CD4-positive, alpha-beta T cell (primary cell): Measurements from ENCODE around the gene LINC00237. TPM values are rescaled to one million over a fixed set of nuclear protein-coding genes. Genes with fewer than 3 reads are reported as not detected.
A peak's percentile ranks its signal among the peaks of the same experiment; 100 is the strongest.

ENCODE experiments used
- ATAC-seq: fragments of 200-7000 bp; cut with Tn5 transposase; one replicate; pipeline ENCODE4 v1.10.0; 2022; ENCODE audit warnings: mild to moderate bottlenecking; ENCODE audit not compliant: poor library complexity
- CTCF ChIA-PET: fragments of 350-600 bp; sonication (Branson Sonifier 250); formaldehyde crosslinking; loops from one replicate; lab custom pipeline; 2021; ENCODE audit warnings: antibody characterized with exemption, inconsistent platforms; lab: Charles Lee
- POLR2A ChIA-PET: fragments of 350-600 bp; sonication (Branson Sonifier 250); formaldehyde crosslinking; loops from one replicate; lab custom pipeline; 2021; ENCODE audit warnings: antibody characterized with exemption, inconsistent platforms; lab: Charles Lee
- DNase-seq, 14 experiments: peaks; one replicate each; pipeline ENCODE4 v3.0.0-alpha.2; 2013 to 2020; ENCODE audit warnings: mixed read lengths in 2 of 14
- H3K27ac ChIP-seq, 2 donors: one replicate each; pipeline versions ENCODE4 v1.5.1 to v1.7.0; 2013; ENCODE audit warnings: low read length in 2 of 2, low read depth in 1 of 2, mild to moderate bottlenecking in 1 of 2
- H3K27me3 ChIP-seq, 2 experiments: 1 replicate in 1 of 2; 2 replicates in 1 of 2; pipeline versions ENCODE4 v1.6.1 to v1.7.0; 2013; ENCODE audit warnings: low read length in 2 of 2, control low read depth in 1 of 2, mild to moderate bottlenecking in 1 of 2, moderate library complexity in 1 of 2; ENCODE audit not compliant: insufficient read depth in 2 of 2, control insufficient read depth in 1 of 2
- H3K36me3 ChIP-seq: one replicate; pipeline ENCODE4 v1.6.1; 2013; ENCODE audit warnings: low read length, control low read depth; ENCODE audit not compliant: insufficient read depth
- H3K4me1 ChIP-seq: one replicate; pipeline ENCODE4 v1.6.1; 2013; ENCODE audit warnings: low read length, control low read depth; ENCODE audit not compliant: insufficient read depth
- H3K4me3 ChIP-seq: one replicate; pipeline ENCODE4 v1.5.1; 2013; ENCODE audit warnings: mild to moderate bottlenecking, low read length, moderate library complexity
- H3K9me3 ChIP-seq, 2 experiments: 1 replicate in 1 of 2; 2 replicates in 1 of 2; pipeline versions ENCODE4 v1.6.1 to v1.7.0; 2013; ENCODE audit warnings: low read length in 2 of 2, mild to moderate bottlenecking in 2 of 2, control low read depth in 1 of 2, moderate library complexity in 1 of 2; ENCODE audit not compliant: control insufficient read depth in 1 of 2, insufficient read depth in 1 of 2
- H3K27ac Mint-ChIP-seq: one replicate; pipeline ENCODE4 v1.8.0; 2020; ENCODE audit warnings: mixed read lengths
- H3K27me3 Mint-ChIP-seq: one replicate; pipeline ENCODE4 v1.8.0; 2021; ENCODE audit warnings: mixed read lengths
- H3K36me3 Mint-ChIP-seq: one replicate; pipeline ENCODE4 v1.8.0; 2021; ENCODE audit warnings: low read depth, mixed read lengths
- H3K4me1 Mint-ChIP-seq: one replicate; pipeline ENCODE4 v1.8.0; 2021; ENCODE audit warnings: low read depth, mixed read lengths
- H3K4me3 Mint-ChIP-seq: one replicate; pipeline ENCODE4 v1.8.0; 2020; ENCODE audit warnings: mild to moderate bottlenecking, mixed read lengths
- H3K9me3 Mint-ChIP-seq: one replicate; pipeline ENCODE4 v1.8.0; 2020; ENCODE audit warnings: mixed read lengths
- CTCF ChIP-seq: fragments of 200-600 bp; IDR thresholded peaks from one replicate; pipeline ENCODE4 v1.8.0; 2022; ENCODE audit warnings: antibody characterized with exemption, mild to moderate bottlenecking
- intact Hi-C, 2 experiments: fragments of 100-400 bp; cut with DNase I in 1 of 2; cut with micrococcal nuclease in 1 of 2; formaldehyde crosslinking; loops; one replicate each; pipeline versions ENCODE4 v1.15.1 to v1.9.0; 2023 to 2025; cut with DNase I, micrococcal nuclease
- total RNA-seq, 174 experiments: library from RNA in 2 of 174; stranded (reverse) in 2 of 174; gene quantifications; one replicate each; pipeline ENCODE4 v1.2.3 and lab custom pipeline; 2021 to 2026

Gene LINC00237
- total RNA-seq, 2 experiments from 2014 or later: not detected

GRCh38 chr20:21126581-21126870 is 20.4 kb upstream of the LINC00237 start:
- H3K27ac ChIP-seq: no peak overlapping the region
- Mint-ChIP-seq H3K4me3 (peak overlapping the region; percentile 88), H3K9me3 (no peaks in the 10 kb centered on the region)

GRCh38 chr20:21125849-21126580 is 19.9 kb upstream of the LINC00237 start, which contains the start of gene KIZ:
Gene KIZ, plus strand, starts transcription at chr20:21126082. Its CDS starts 34 bp downstream, at chr20:21126116.
- Mint-ChIP-seq H3K9me3 (no peaks in the 10 kb centered on the region), H3K4me3 (peak within 1 kb of the TSS; percentile 88), H3K36me3 (peaks cover 15% of the 10 kb centered on the region), H3K27ac (peak within 1 kb of the TSS; percentile 74), H3K27me3 (peaks cover 4% of the 10 kb centered on the region), H3K4me1 (peaks cover 32% of the 10 kb centered on the region)
- intact Hi-C loops: loop anchor here (2.0 to 10.0 kb wide), 5 partner anchors 23 to 1074 kb away; partner anchors contain the start of genes XRN2 (in 2 of the 2), CFAP61 (in 1 of the 2), CRNKL1 (in 1 of the 2) and RALGAPA2 (in 1 of the 2)
- peaks cover 3% of the 10 kb centered on the region for H3K36me3 ChIP-seq
- H3K4me1 ChIP-seq: peaks cover 14% of the 10 kb centered on the region
- H3K9me3 ChIP-seq: no peaks in the 10 kb centered on the region
- peak; percentile 93 for ATAC-seq
- DNase-seq: peak; percentile 91 to 99 (median 97)
- no peaks in the 10 kb centered on the region for H3K27me3 ChIP-seq
- CTCF ChIA-PET: interaction anchor here (0.8 to 1.6 kb wide), 5 partner anchors 18 to 422 kb away, joined by 3 to 7 read pairs (median 5); no protein-coding TSS in a partner anchor
- TF ChIP-seq CTCF: peak; percentile 24
- H3K4me3 ChIP-seq: peak within 1 kb of the TSS; percentile 78
- H3K27ac ChIP-seq: peak within 1 kb of the TSS; percentile 28 to 42
- POLR2A ChIA-PET: interaction anchor here (0.9 to 2.3 kb wide), 8 partner anchors 10 to 413 kb away, joined by 3 to 15 read pairs (median 4); partner anchors contain the start of gene XRN2

More at GRCh38 chr20:21126581-21126870, 20.4 kb upstream of the LINC00237 start:
- H3K4me1 Mint-ChIP-seq: peaks cover 32% of the 10 kb centered on the region
- no peaks in the 10 kb centered on the region for H3K9me3 ChIP-seq
- no peaks in the 10 kb centered on the region for H3K27me3 ChIP-seq
- H3K27me3 Mint-ChIP-seq: peaks cover 4% of the 10 kb centered on the region
- ATAC-seq (no peak), DNase-seq (no peak)
- peak overlapping the region; percentile 78 for H3K4me3 ChIP-seq
- peak overlapping the region; percentile 74 for H3K27ac Mint-ChIP-seq
- H3K36me3 Mint-ChIP-seq: peaks cover 20% of the 10 kb centered on the region
- intact Hi-C loops: loop anchor here (2.0 to 10.0 kb wide), 3 partner anchors 176 to 1074 kb away; partner anchors contain the start of genes XRN2 (in 2 of the 2), CFAP61 (in 1 of the 2), CRNKL1 (in 1 of the 2) and RALGAPA2 (in 1 of the 2)
- ChIA-PET POLR2A (interaction anchor here (0.9 to 2.3 kb wide), 5 partner anchors 10 to 413 kb away, joined by 4 to 15 read pairs (median 5); partner anchors contain the start of gene XRN2), CTCF (interaction anchor here (1.0 to 1.6 kb wide), 4 partner anchors 19 to 109 kb away, joined by 3 to 7 read pairs (median 5); no protein-coding TSS in a partner anchor)
- no peak for TF ChIP-seq CTCF
- peaks cover 14% of the 10 kb centered on the region for H3K4me1 ChIP-seq
- peaks cover 4% of the 10 kb centered on the region for H3K36me3 ChIP-seq

GRCh38 chr20:21125072-21125848 is 19.1 kb upstream of the LINC00237 start:
- Histone ChIP-seq H3K4me3 (peak overlapping the region; percentile 78), H3K27ac (peak overlapping the region in 1 of 2 donors; percentile 28), H3K9me3 (no peaks in the 10 kb centered on the region), H3K36me3 (no peaks in the 10 kb centered on the region), H3K27me3 (no peaks in the 10 kb centered on the region), H3K4me1 (peaks cover 14% of the 10 kb centered on the region)
- peaks cover 32% of the 10 kb centered on the region for H3K4me1 Mint-ChIP-seq
- peaks cover 9% of the 10 kb centered on the region for H3K27me3 Mint-ChIP-seq
- ChIA-PET POLR2A (interaction anchor here (0.8 to 2.3 kb wide), 8 partner anchors 10 to 271 kb away, joined by 3 to 15 read pairs (median 4); partner anchors contain the start of gene XRN2), CTCF (interaction anchor here (0.7 to 1.6 kb wide), 6 partner anchors 23 to 421 kb away, joined by 3 to 7 read pairs (median 4); no protein-coding TSS in a partner anchor)
- H3K4me3 Mint-ChIP-seq: peak overlapping the region; percentile 88
- no peaks in the 10 kb centered on the region for H3K9me3 Mint-ChIP-seq
- peaks cover 11% of the 10 kb centered on the region for H3K36me3 Mint-ChIP-seq
- intact Hi-C loops: loop anchor here (2.0 to 10.0 kb wide), 4 partner anchors 22 to 1073 kb away; partner anchors contain the start of genes CFAP61 (in 1 of the 2), CRNKL1 (in 1 of the 2) and RALGAPA2 (in 1 of the 2)
- no peak for TF ChIP-seq CTCF
- DNase-seq (no peak), ATAC-seq (peak; percentile 18)
- H3K27ac Mint-ChIP-seq: peak overlapping the region; percentile 74
